CD14-positive monocyte (primary cell): ENCODE data around the gene ELOVL1. TPM values are rescaled to one million over a fixed set of nuclear protein-coding genes. Genes with fewer than 3 reads are reported as not detected.

Experiments
- DNase-seq, 3 donors: peaks; one replicate each; pipeline ENCODE4 v3.0.0-alpha.2; 2011 to 2022
- H2AFZ ChIP-seq: 2 replicates; pipeline ENCODE4 v1.6.0; 2012; ENCODE audit warnings: mild to moderate bottlenecking, low read depth, low read length, inconsistent platforms; ENCODE audit not compliant: insufficient read depth, poor library complexity, severe bottlenecking
- H3K27ac ChIP-seq, 2 donors: 1 replicate in 1 of 2; 2 replicates in 1 of 2; pipeline ENCODE4 v1.5.1; 2012 to 2013; ENCODE audit warnings: low read length in 2 of 2, control low read depth in 1 of 2, inconsistent platforms in 1 of 2, low read depth in 1 of 2, mild to moderate bottlenecking in 1 of 2
- H3K27me3 ChIP-seq, 2 donors: one replicate each; pipeline versions ENCODE4 v1.6.0 to v1.6.1; 2011 to 2013; ENCODE audit warnings: low read length in 2 of 2; ENCODE audit not compliant: control insufficient read depth in 2 of 2, insufficient read depth in 2 of 2
- H3K36me3 ChIP-seq, 2 donors: replicated peaks in 1 of 2; 1 replicate in 1 of 2; 2 replicates in 1 of 2; pipeline versions ENCODE4 v1.5.1 to v1.6.1; 2012 to 2013; ENCODE audit warnings: low read length in 2 of 2, control low read depth in 1 of 2, inconsistent platforms in 1 of 2, mild to moderate bottlenecking in 1 of 2; ENCODE audit not compliant: insufficient read depth in 2 of 2, control insufficient read depth in 1 of 2
- H3K4me1 ChIP-seq, 2 donors: 1 replicate in 1 of 2; 2 replicates in 1 of 2; pipeline versions ENCODE4 v1.5.1 to v1.6.1; 2012 to 2013; ENCODE audit warnings: low read length in 2 of 2, control low read depth in 1 of 2, inconsistent platforms in 1 of 2, mild to moderate bottlenecking in 1 of 2, moderate library complexity in 1 of 2; ENCODE audit not compliant: insufficient read depth in 2 of 2, control insufficient read depth in 1 of 2
- H3K4me2 ChIP-seq: replicated peaks from 2 replicates; pipeline ENCODE3; 2012; ENCODE audit warnings: low read length, moderate library complexity, mild to moderate bottlenecking; ENCODE audit not compliant: poor library complexity, severe bottlenecking; ENCODE audit errors: extremely low read depth
- H3K4me3 ChIP-seq, 3 experiments: fragments of 200-600 bp in 1 of 3; sonication (generic) in 1 of 3; replicated peaks in 1 of 3; 1 replicate in 2 of 3; 2 replicates in 1 of 3; pipeline ENCODE4 v1.5.1; 2011 to 2013; ENCODE audit warnings: low read length in 3 of 3, mild to moderate bottlenecking in 3 of 3, control low read depth in 2 of 3, low read depth in 2 of 3, inconsistent platforms in 1 of 3, moderate library complexity in 1 of 3
- H3K79me2 ChIP-seq: 2 replicates; pipeline ENCODE4 v1.6.0; 2012; ENCODE audit warnings: mild to moderate bottlenecking, control low read depth, inconsistent platforms, low read length, moderate library complexity; ENCODE audit not compliant: insufficient read depth
- H3K9ac ChIP-seq: 2 replicates; pipeline ENCODE4 v1.6.0; 2017; ENCODE audit warnings: low read length, mild to moderate bottlenecking; ENCODE audit not compliant: insufficient read depth, poor library complexity, severe bottlenecking
- H3K9me3 ChIP-seq, 2 donors: replicated peaks in 1 of 2; 1 replicate in 1 of 2; 2 replicates in 1 of 2; pipeline versions ENCODE4 v1.5.1 to v1.6.1; 2012 to 2013; ENCODE audit warnings: low read length in 2 of 2, control low read depth in 1 of 2; ENCODE audit not compliant: control insufficient read depth in 1 of 2, insufficient read depth in 1 of 2
- H4K20me1 ChIP-seq: 2 replicates; pipeline ENCODE4 v1.6.0; 2012; ENCODE audit warnings: mild to moderate bottlenecking, low read length, control low read depth, moderate library complexity; ENCODE audit not compliant: insufficient read depth
- H3K27ac Mint-ChIP-seq, 7 donors: one replicate each; pipeline ENCODE4 v1.8.0; 2020; ENCODE audit warnings: mild to moderate bottlenecking in 7 of 7, mixed read lengths in 7 of 7, moderate library complexity in 6 of 7, inconsistent platforms in 2 of 7
- H3K27me3 Mint-ChIP-seq, 3 donors: one replicate each; pipeline ENCODE4 v1.8.0; 2021 to 2022; ENCODE audit warnings: low read depth in 3 of 3, mild to moderate bottlenecking in 3 of 3, mixed read lengths in 3 of 3, moderate library complexity in 3 of 3, inconsistent platforms in 1 of 3
- H3K36me3 Mint-ChIP-seq, 2 donors: one replicate each; pipeline ENCODE4 v1.8.0; 2020; ENCODE audit warnings: mixed read lengths in 2 of 2, inconsistent platforms in 1 of 2, mild to moderate bottlenecking in 1 of 2
- H3K4me1 Mint-ChIP-seq: one replicate; pipeline ENCODE4 v1.8.0; 2020; ENCODE audit warnings: mild to moderate bottlenecking, mixed read lengths
- H3K4me3 Mint-ChIP-seq, 2 donors: one replicate each; pipeline ENCODE4 v1.8.0; 2020; ENCODE audit warnings: mild to moderate bottlenecking in 2 of 2, mixed read lengths in 2 of 2, moderate library complexity in 1 of 2
- H3K9me3 Mint-ChIP-seq, 7 donors: one replicate each; pipeline ENCODE4 v1.8.0; 2020 to 2022; ENCODE audit warnings: mixed read lengths in 7 of 7, mild to moderate bottlenecking in 6 of 7, moderate library complexity in 6 of 7, inconsistent platforms in 2 of 7
- WGBS: methylation state at CpG from one replicate; pipeline ENCODE4 v1.1.5; 2013; ENCODE audit warnings: missing lambda C conversion rate; ENCODE audit not compliant: insufficient coverage; 5-methylcytosine and 5-hydroxymethylcytosine counted together
- intact Hi-C, 2 donors: fragments of 100-400 bp; cut with micrococcal nuclease; formaldehyde crosslinking; loops; one replicate each; pipeline versions ENCODE4 v1.15.0 to v1.15.1; 2023
- polyA plus RNA-seq, 3 donors: library from polyadenylated mRNA; depleted of rRNA in 1 of 3; unstranded in 2 of 3; stranded (reverse) in 1 of 3; fragments of 300-500 nt in 2 of 3; fragments of >200 nt in 1 of 3; fragmentation: Illumina TruSeq in 2 of 3; gene quantifications; 1 replicate in 2 of 3; 2 replicates in 1 of 3; pipeline ENCODE4 v1.2.3, GENCODE V29; 2012 to 2021
- TF ChIP-seq, protein P1 (sequence below): fragments of 200-600 bp; IDR thresholded peaks from one replicate; pipeline ENCODE4 v1.8.0; 2022; ENCODE audit warnings: antibody characterized with exemption, mild to moderate bottlenecking

The ELOVL1 gene
- polyA plus RNA-seq, 3 donors, result 135 to 151 (median 148) TPM

DNA sequence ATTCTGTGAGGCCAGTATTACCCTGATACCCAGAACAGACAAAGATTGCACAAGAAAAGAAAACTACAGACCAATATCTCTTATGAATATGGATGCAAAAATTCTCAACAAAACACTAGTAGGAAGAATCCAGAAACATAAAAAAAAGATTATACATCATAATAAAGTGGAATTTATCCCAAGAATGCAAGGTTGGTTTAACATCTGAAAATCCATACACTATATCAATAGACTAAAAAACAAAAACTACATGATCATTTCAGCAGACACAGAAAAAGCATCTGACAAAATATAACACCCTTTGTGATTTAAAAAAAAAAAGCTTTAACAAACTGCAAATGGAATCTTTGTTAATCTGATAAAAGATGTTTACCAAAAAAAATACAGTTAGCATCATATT lies 42.4 kb downstream of the ELOVL1 start:
- peaks cover 8% of the 10 kb centered on the region in 2 donors for H3K4me1 ChIP-seq
- TF ChIP-seq, protein P1, sequence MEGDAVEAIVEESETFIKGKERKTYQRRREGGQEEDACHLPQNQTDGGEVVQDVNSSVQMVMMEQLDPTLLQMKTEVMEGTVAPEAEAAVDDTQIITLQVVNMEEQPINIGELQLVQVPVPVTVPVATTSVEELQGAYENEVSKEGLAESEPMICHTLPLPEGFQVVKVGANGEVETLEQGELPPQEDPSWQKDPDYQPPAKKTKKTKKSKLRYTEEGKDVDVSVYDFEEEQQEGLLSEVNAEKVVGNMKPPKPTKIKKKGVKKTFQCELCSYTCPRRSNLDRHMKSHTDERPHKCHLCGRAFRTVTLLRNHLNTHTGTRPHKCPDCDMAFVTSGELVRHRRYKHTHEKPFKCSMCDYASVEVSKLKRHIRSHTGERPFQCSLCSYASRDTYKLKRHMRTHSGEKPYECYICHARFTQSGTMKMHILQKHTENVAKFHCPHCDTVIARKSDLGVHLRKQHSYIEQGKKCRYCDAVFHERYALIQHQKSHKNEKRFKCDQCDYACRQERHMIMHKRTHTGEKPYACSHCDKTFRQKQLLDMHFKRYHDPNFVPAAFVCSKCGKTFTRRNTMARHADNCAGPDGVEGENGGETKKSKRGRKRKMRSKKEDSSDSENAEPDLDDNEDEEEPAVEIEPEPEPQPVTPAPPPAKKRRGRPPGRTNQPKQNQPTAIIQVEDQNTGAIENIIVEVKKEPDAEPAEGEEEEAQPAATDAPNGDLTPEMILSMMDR, result no peak
- no peak overlapping the region for H3K9ac ChIP-seq
- no peak for DNase-seq
- H3K4me3 ChIP-seq, result no peak overlapping the region
- intact Hi-C loops, result no loop called here
- H3K4me2 ChIP-seq, result no peak overlapping the region
- Mint-ChIP-seq H3K36me3 (no peaks in the 10 kb centered on the region), H3K27me3 (peaks cover 0 to 5% (median 4%) of the 10 kb centered on the region in 3 donors), H3K27ac (no peak overlapping the region), H3K9me3 (peaks cover 4 to 23% (median 20%) of the 10 kb centered on the region in 7 donors), H3K4me3 (no peak overlapping the region), H3K4me1 (peaks cover 10% of the 10 kb centered on the region)
- no peaks in the 10 kb centered on the region for H3K27me3 ChIP-seq
- H3K27ac ChIP-seq, result no peak overlapping the region
- H4K20me1 ChIP-seq, result no peaks in the 10 kb centered on the region
- H3K36me3 ChIP-seq, result no peaks in the 10 kb centered on the region
- no peaks in the 10 kb centered on the region for H3K79me2 ChIP-seq
- no peak overlapping the region for H2AFZ ChIP-seq
- peaks cover 0 to 4% of the 10 kb centered on the region in 2 donors for H3K9me3 ChIP-seq

DNA sequence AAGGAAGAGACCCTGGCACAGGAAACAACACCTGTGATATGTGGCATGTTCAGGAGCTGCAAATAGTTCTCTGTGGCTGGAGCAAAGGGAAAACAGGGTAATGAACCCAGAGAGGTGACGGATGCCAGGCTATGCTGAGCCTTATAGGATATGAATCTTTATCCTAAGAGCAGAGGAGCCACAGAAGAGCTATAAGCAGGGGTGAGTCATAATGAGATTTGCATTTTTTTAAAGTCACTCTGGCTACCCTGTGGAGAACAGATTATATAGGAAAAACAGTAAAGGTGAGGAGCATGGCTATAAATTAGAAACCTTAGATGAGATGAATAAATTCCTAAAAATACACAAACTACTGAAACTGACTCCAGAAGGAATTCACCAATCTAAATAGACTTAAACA lies 43.0 kb downstream of the ELOVL1 start:
- no peak overlapping the region for H3K4me2 ChIP-seq
- peaks cover 4 to 23% (median 20%) of the 10 kb centered on the region in 7 donors for H3K9me3 Mint-ChIP-seq

More for the DNA sequence above, 43.0 kb downstream of the ELOVL1 start:
- intact Hi-C loops, result no loop called here
- Histone ChIP-seq H3K79me2 (no peaks in the 10 kb centered on the region), H3K27ac (no peak overlapping the region), H3K9ac (no peak overlapping the region), H2AFZ (no peak overlapping the region), H4K20me1 (no peaks in the 10 kb centered on the region), H3K36me3 (no peaks in the 10 kb centered on the region), H3K9me3 (peaks cover 0 to 4% of the 10 kb centered on the region in 2 donors), H3K27me3 (no peaks in the 10 kb centered on the region), H3K4me3 (no peak overlapping the region), H3K4me1 (peaks cover 3% of the 10 kb centered on the region in 2 donors)
- H3K27ac Mint-ChIP-seq, result no peak overlapping the region
- DNase-seq, result no peak
- no peak overlapping the region for H3K4me3 Mint-ChIP-seq
- H3K27me3 Mint-ChIP-seq, result peaks cover 0 to 5% (median 5%) of the 10 kb centered on the region in 3 donors
- no peaks in the 10 kb centered on the region for H3K36me3 Mint-ChIP-seq
- peaks cover 5% of the 10 kb centered on the region for H3K4me1 Mint-ChIP-seq
- TF ChIP-seq, protein P1, result no peak
- WGBS, result 83% methylated on average over 1 of the region's 1 CpG
